Keratinocyte (primary cell): Measurements from ENCODE around the gene SYTL4. TPM values are rescaled to one million over a fixed set of nuclear protein-coding genes. Genes with fewer than 3 reads are reported as not detected.

Experiments
- DNase-seq: peaks from one replicate; pipeline ENCODE4 v3.0.0-alpha.2; 2011; ENCODE audit warnings: low read depth, missing footprints, low spot score
- FAIRE-seq: peaks from 2 replicates; lab custom pipeline; 2011; peaks lifted over from hg19 to GRCh38; lab: Jason Lieb, UNC
- H2AFZ ChIP-seq: 2 replicates; pipeline ENCODE4 v1.6.0; 2012; ENCODE audit warnings: low read length, control low read depth, inconsistent platforms; ENCODE audit not compliant: control insufficient read depth
- H3K27ac ChIP-seq: 2 replicates; pipeline ENCODE4 v1.5.1; 2011; ENCODE audit warnings: low read length; ENCODE audit not compliant: control insufficient read depth, insufficient read depth
- H3K27me3 ChIP-seq: 3 replicates; pipeline ENCODE4 v1.6.0; 2011; ENCODE audit warnings: low read length; ENCODE audit not compliant: control insufficient read depth, insufficient read depth; ENCODE audit errors: extremely low read depth
- H3K36me3 ChIP-seq, 2 experiments: 2 replicates in 1 of 2; 3 replicates in 1 of 2; pipeline ENCODE4 v1.5.1; 2011; ENCODE audit warnings: low read length in 2 of 2, mild to moderate bottlenecking in 1 of 2; ENCODE audit not compliant: control insufficient read depth in 2 of 2, insufficient read depth in 2 of 2; ENCODE audit errors: extremely low read depth in 1 of 2
- H3K4me1 ChIP-seq: 3 replicates; pipeline ENCODE4 v1.5.1; 2011; ENCODE audit warnings: low read length; ENCODE audit not compliant: control insufficient read depth, insufficient read depth; ENCODE audit errors: extremely low read depth
- H3K4me2 ChIP-seq: 3 replicates; pipeline ENCODE4 v1.6.0; 2011; ENCODE audit warnings: low read depth, low read length; ENCODE audit not compliant: control insufficient read depth, insufficient read depth; ENCODE audit errors: extremely low read depth
- H3K4me3 ChIP-seq, 3 experiments: fragments of 200-600 bp in 1 of 3; sonication (generic) in 1 of 3; 2 replicates in 2 of 3; 3 replicates in 1 of 3; pipeline ENCODE4 v1.5.1; 2011 to 2016; ENCODE audit warnings: low read length in 3 of 3, mild to moderate bottlenecking in 3 of 3, control low read depth in 2 of 3, inconsistent platforms in 1 of 3, low read depth in 1 of 3, mixed read lengths in 1 of 3, mixed run types in 1 of 3, moderate library complexity in 1 of 3; ENCODE audit not compliant: control insufficient read depth in 2 of 3, insufficient read depth in 2 of 3; ENCODE audit errors: extremely low read depth in 1 of 3
- H3K79me2 ChIP-seq: 2 replicates; pipeline ENCODE4 v1.6.0; 2012; ENCODE audit warnings: low read length; ENCODE audit not compliant: control insufficient read depth, insufficient read depth
- H3K9ac ChIP-seq: 3 replicates; pipeline ENCODE4 v1.6.0; 2011; ENCODE audit warnings: low read length; ENCODE audit not compliant: control insufficient read depth, insufficient read depth; ENCODE audit errors: extremely low read depth
- H3K9me1 ChIP-seq: 3 replicates; pipeline ENCODE4 v1.6.0; 2011; ENCODE audit warnings: low read length; ENCODE audit not compliant: control insufficient read depth, insufficient read depth; ENCODE audit errors: extremely low read depth
- H3K9me3 ChIP-seq: 2 replicates; pipeline ENCODE4 v1.5.1; 2012; ENCODE audit warnings: low read depth, low read length; ENCODE audit not compliant: control insufficient read depth
- H4K20me1 ChIP-seq: 3 replicates; pipeline ENCODE4 v1.6.0; 2011; ENCODE audit warnings: low read length; ENCODE audit not compliant: control insufficient read depth, insufficient read depth; ENCODE audit errors: extremely low read depth
- EZH2 ChIP-seq: IDR thresholded peaks from one replicate; pipeline ENCODE4 v1.6.1; 2012; ENCODE audit warnings: inconsistent platforms, mild to moderate bottlenecking, low read length, moderate library complexity
- dilution Hi-C: fragments of 300-500 bp; cut with MboI; formaldehyde crosslinking; loops from one replicate; pipeline ENCODE4 v1.7.0; 2020; ENCODE audit warnings: low sequenced_read_pairs; ENCODE audit not compliant: extremely low pct_ligation_motif_present
- polyA plus RNA-seq, 5 experiments: library from polyadenylated mRNA; depleted of rRNA in 3 of 5; stranded (reverse) in 3 of 5; stranded (forward) in 1 of 5; unstranded in 1 of 5; fragments of >200 nt; gene quantifications; 1 replicate in 1 of 5; 2 replicates in 3 of 5; 3 replicates in 1 of 5; pipeline versions ENCODE4 v1.2.1 to v1.2.3, GENCODE V29; 2011 to 2012; ENCODE audit warnings: missing spikeins in 2 of 5, low read depth in 1 of 5, low replicate concordance in 1 of 5
- TF ChIP-seq, protein P1 (sequence below), 3 experiments: IDR thresholded peaks in 1 of 3; conservative IDR thresholded peaks in 1 of 3; optimal IDR thresholded peaks in 1 of 3; 2 replicates in 2 of 3; 3 replicates in 1 of 3; pipeline versions ENCODE3 to v1.5.1; 2011; ENCODE audit warnings: low read length in 3 of 3, mild to moderate bottlenecking in 3 of 3, moderate library complexity in 2 of 3, control low read depth in 1 of 3, inconsistent platforms in 1 of 3; ENCODE audit not compliant: insufficient read depth in 2 of 3; ENCODE audit errors: extremely low read depth in 1 of 3

SYTL4 gene
- polyA plus RNA-seq, 1 donor (not counting 4 experiments of a cell fraction or from before 2014, with no cell fraction given): 0.87 TPM

DNA sequence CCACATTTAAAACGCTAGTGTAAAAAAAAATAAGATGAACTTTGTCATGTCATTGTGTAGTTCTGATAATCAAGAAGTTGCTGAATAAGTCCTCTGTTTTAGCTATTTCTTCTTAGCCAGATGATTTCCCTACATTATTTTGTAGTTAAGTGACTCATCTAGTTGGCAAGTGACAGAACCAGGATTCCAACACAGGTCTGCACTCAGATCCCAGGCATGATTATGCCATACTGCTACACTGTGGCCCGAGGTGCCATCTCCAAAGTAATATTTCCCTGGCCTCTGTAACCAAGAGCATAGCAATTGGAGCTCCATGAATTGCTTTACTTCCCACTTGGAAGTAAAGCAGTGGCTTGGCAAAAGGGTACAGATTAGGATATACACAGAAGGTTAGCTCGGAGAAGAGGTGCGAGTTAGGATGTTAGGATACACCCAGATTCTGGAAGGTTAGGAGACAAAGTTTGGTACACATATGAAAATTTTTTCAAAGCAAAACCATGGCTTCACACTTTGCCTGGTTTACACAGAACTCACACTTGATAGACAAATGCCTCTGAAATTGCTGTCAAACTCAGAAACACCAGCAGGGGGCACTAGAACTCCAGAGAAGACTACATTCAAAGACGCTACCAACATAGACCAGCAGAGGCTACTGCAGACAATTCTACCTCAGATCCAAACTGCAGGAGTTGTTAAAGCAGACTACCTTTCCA lies 46.5 kb downstream of the SYTL4 start:
- no peaks in the 10 kb centered on the region for H3K27me3 ChIP-seq
- H3K36me3 ChIP-seq: no peaks in the 10 kb centered on the region
- H4K20me1 ChIP-seq: no peaks in the 10 kb centered on the region
- H3K9me3 ChIP-seq: no peaks in the 10 kb centered on the region
- H3K79me2 ChIP-seq: no peaks in the 10 kb centered on the region
- no peaks in the 10 kb centered on the region for H3K9me1 ChIP-seq
- no peak overlapping the region for H2AFZ ChIP-seq
- H3K27ac ChIP-seq: no peak overlapping the region
- dilution Hi-C loops: no loop called here
- TF ChIP-seq EZH2: no peak
- TF ChIP-seq, protein P1, sequence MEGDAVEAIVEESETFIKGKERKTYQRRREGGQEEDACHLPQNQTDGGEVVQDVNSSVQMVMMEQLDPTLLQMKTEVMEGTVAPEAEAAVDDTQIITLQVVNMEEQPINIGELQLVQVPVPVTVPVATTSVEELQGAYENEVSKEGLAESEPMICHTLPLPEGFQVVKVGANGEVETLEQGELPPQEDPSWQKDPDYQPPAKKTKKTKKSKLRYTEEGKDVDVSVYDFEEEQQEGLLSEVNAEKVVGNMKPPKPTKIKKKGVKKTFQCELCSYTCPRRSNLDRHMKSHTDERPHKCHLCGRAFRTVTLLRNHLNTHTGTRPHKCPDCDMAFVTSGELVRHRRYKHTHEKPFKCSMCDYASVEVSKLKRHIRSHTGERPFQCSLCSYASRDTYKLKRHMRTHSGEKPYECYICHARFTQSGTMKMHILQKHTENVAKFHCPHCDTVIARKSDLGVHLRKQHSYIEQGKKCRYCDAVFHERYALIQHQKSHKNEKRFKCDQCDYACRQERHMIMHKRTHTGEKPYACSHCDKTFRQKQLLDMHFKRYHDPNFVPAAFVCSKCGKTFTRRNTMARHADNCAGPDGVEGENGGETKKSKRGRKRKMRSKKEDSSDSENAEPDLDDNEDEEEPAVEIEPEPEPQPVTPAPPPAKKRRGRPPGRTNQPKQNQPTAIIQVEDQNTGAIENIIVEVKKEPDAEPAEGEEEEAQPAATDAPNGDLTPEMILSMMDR (optimal IDR thresholded peaks at IDR 0.05 in 1 of 3, IDR thresholded peaks at IDR 0.05 in 1 of 3, conservative IDR thresholded peaks at IDR 0.05 in 1 of 3; ENCODE audit: extremely low read depth in 1 of 3, insufficient read depth in 2 of 3, low read length in 3 of 3): peak; percentile 67 to 92 (median 84)
- FAIRE-seq: peak; percentile 71
- H3K4me3 ChIP-seq: no peak overlapping the region
- peak; percentile 48 for DNase-seq
- H3K9ac ChIP-seq: no peak overlapping the region
- no peaks in the 10 kb centered on the region for H3K4me1 ChIP-seq
- H3K4me2 ChIP-seq: no peak overlapping the region

DNA sequence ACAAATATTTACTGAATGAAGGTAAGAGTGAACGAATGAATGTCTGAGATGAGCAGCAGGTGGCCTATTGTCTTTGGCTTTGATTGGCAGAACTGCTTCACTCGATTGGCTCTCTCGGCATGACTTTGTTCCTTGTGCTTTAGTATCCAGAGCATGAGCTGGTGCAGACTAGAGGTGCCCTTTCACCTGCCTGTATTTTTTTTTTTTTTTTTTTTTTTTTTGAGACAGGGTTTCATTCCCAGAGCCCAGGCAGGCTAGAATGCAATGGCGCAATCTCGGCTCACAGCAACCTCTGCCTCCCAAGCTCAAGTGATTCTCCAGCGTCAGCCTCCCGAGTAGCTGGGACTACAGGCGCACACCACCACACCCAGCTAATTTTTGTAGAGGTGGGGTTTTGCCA lies 49.0 kb downstream of the SYTL4 start:
- dilution Hi-C loops: no loop called here
- no peak for FAIRE-seq

More for the DNA sequence above, 49.0 kb downstream of the SYTL4 start:
- Histone ChIP-seq H3K79me2 (no peaks in the 10 kb centered on the region), H3K9ac (no peak overlapping the region), H3K36me3 (no peaks in the 10 kb centered on the region), H4K20me1 (no peaks in the 10 kb centered on the region), H3K27ac (no peak overlapping the region), H3K4me3 (no peak overlapping the region), H2AFZ (no peak overlapping the region), H3K4me1 (no peaks in the 10 kb centered on the region), H3K9me1 (no peaks in the 10 kb centered on the region), H3K4me2 (no peak overlapping the region), H3K9me3 (no peaks in the 10 kb centered on the region), H3K27me3 (no peaks in the 10 kb centered on the region)
- DNase-seq: no peak
- TF ChIP-seq EZH2: no peak
- TF ChIP-seq, protein P1 (optimal IDR thresholded peaks at IDR 0.05 in 1 of 3, IDR thresholded peaks at IDR 0.05 in 1 of 3, conservative IDR thresholded peaks at IDR 0.05 in 1 of 3; ENCODE audit: extremely low read depth in 1 of 3, insufficient read depth in 2 of 3, low read length in 3 of 3): no peak
